Fibroblast of skin of right biceps (primary cell): ENCODE measurements around the gene IFNK.

Source experiments
- DNase-seq: peaks from one replicate; pipeline ENCODE4 v3.0.0-alpha.2; 2013

The IFNK gene

GRCh38 chr9:27539479-27540441 is 15.7 kb downstream of the IFNK start:
- peak; percentile 25 for DNase-seq

- peak; percentile 7 for DNase-seq
These were observed 16.4 kb downstream of the IFNK start for GRCh38 chr9:27540502-27540901.

- no peak for DNase-seq
These were observed 17.6 kb downstream of the IFNK start for GRCh38 chr9:27541740-27542139.

- no peak for DNase-seq
These were observed 18.4 kb downstream of the IFNK start for GRCh38 chr9:27542508-27542907.

- no peak for DNase-seq
These were observed 21.4 kb downstream of the IFNK start for GRCh38 chr9:27545471-27545870.

- DNase-seq: peak; percentile 23
These were observed 24.1 kb downstream of the IFNK start for GRCh38 chr9:27548055-27548741.

- DNase-seq: peak; percentile 56
These were observed 25.2 kb downstream of the IFNK start for GRCh38 chr9:27549196-27549755.

GRCh38 chr9:27554712-27555111 is 30.6 kb downstream of the IFNK start:
- no peak for DNase-seq

- DNase-seq: no peak
These were observed 32.4 kb downstream of the IFNK start for GRCh38 chr9:27556470-27556869.

- no peak for DNase-seq
These were observed 34.2 kb downstream of the IFNK start for GRCh38 chr9:27558307-27558706.

- no peak for DNase-seq
These were observed 36.4 kb downstream of the IFNK start for GRCh38 chr9:27560457-27560856.

GRCh38 chr9:27561685-27562084 is 37.6 kb downstream of the IFNK start:
- no peak for DNase-seq

GRCh38 chr9:27563738-27564430 is 39.8 kb downstream of the IFNK start:
- DNase-seq: no peak

- no peak for DNase-seq
These were observed 40.6 kb downstream of the IFNK start for GRCh38 chr9:27564670-27565069.

GRCh38 chr9:27565696-27566095 is 41.6 kb downstream of the IFNK start:
- no peak for DNase-seq

GRCh38 chr9:27566118-27566517 is 42.0 kb downstream of the IFNK start:
- no peak for DNase-seq

GRCh38 chr9:27569406-27569805 is 45.3 kb downstream of the IFNK start:
- no peak for DNase-seq

- no peak for DNase-seq
These were observed 46.9 kb downstream of the IFNK start for GRCh38 chr9:27571011-27571410.

- no peak for DNase-seq
These were observed 48.0 kb downstream of the IFNK start for GRCh38 chr9:27572061-27572460.

GRCh38 chr9:27572566-27572917 is 48.5 kb downstream of the IFNK start:
- peak; percentile 47 for DNase-seq

- DNase-seq: peak; percentile 77
These were observed 49.0 kb downstream of the IFNK start, which contains the start of gene C9orf72 for GRCh38 chr9:27572918-27573633. TSS of gene C9orf72 (minus strand) at chr9:27573481. CDS start at chr9:27567120, 6,361 bp downstream.
